Central memory CD8-positive, alpha-beta T cell (primary cell): Measurements from ENCODE around the gene SMYD3.

Experiments used
- ATAC-seq: fragments of 150-1000 bp; cut with Tn5 transposase; replicated peaks from 2 replicates; pipeline ENCODE4 v1.10.0; 2022; ENCODE audit warnings: mild to moderate bottlenecking, moderate FRiP score, moderate number of reproducible peaks; ENCODE audit not compliant: poor library complexity, severe bottlenecking; ENCODE audit errors: extremely low read depth
- DNase-seq, 2 donors: peaks; one replicate each; pipeline ENCODE4 v3.0.0; 2021; ENCODE audit warnings: low spot score in 2 of 2
- H3K27ac Mint-ChIP-seq: one replicate; pipeline ENCODE4 v1.8.0; 2022; ENCODE audit warnings: low read depth, mild to moderate bottlenecking, moderate library complexity, mixed read lengths
- H3K27me3 Mint-ChIP-seq: one replicate; pipeline ENCODE4 v1.8.0; 2022; ENCODE audit warnings: mixed read lengths
- H3K36me3 Mint-ChIP-seq: one replicate; pipeline ENCODE4 v1.8.0; 2022; ENCODE audit warnings: mild to moderate bottlenecking, moderate library complexity, mixed read lengths; ENCODE audit not compliant: insufficient read depth
- H3K4me1 Mint-ChIP-seq: one replicate; pipeline ENCODE4 v1.8.0; 2022; ENCODE audit warnings: mixed read lengths
- H3K4me3 Mint-ChIP-seq: one replicate; pipeline ENCODE4 v1.8.0; 2022; ENCODE audit warnings: mild to moderate bottlenecking, moderate library complexity, mixed read lengths
- H3K9me3 Mint-ChIP-seq: one replicate; pipeline ENCODE4 v1.8.0; 2022; ENCODE audit warnings: mixed read lengths

The SMYD3 gene

DNA sequence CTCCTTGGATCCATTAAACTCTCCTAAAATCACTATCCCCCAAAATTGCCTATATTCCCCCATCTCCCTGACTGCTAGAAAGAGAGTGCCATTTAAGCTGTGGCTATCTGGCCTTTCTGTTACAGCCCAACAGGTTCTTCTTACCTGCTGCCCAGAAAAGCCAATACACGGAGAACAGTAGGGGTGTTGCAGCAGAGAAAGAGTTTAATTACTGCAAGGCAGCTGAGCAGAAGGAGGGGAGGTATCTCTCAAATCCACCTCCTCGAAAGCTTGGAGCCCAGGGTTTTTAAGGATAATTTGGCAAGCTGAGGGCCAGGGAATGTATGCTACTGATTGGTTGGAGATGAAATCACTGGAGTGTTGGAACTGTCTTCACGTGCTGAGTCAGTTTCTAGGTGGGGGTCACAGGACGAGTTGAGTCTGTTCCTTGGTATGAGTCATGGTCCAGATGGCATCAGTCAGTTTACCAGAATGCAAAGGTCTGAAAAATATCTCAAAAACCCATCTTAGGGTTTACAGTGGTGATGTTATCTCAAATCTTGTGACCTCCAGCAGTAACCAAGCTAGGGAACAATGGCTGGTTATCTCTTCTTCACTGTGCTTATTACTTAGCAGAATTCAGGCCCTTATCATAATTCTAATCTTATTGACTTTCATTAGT is 89.8 kb downstream of the SMYD3 start:
- Mint-ChIP-seq H3K27me3 (no peaks in the 10 kb centered on the region), H3K4me3 (no peak overlapping the region), H3K27ac (no peak overlapping the region), H3K36me3 (peaks cover 2% of the 10 kb centered on the region), H3K9me3 (no peaks in the 10 kb centered on the region), H3K4me1 (peaks cover 8% of the 10 kb centered on the region)
- ATAC-seq (no peak), DNase-seq (no peak)

- Mint-ChIP-seq H3K27ac (no peak overlapping the region), H3K4me1 (peaks cover 8% of the 10 kb centered on the region), H3K36me3 (peaks cover 2% of the 10 kb centered on the region), H3K9me3 (peaks cover 6% of the 10 kb centered on the region), H3K4me3 (no peak overlapping the region), H3K27me3 (no peaks in the 10 kb centered on the region)
- DNase-seq (no peak), ATAC-seq (no peak)
Observed at GRCh38 chr1:246416261-246416660, 90.8 kb downstream of the SMYD3 start.

- Mint-ChIP-seq H3K4me3 (no peak overlapping the region), H3K9me3 (peaks cover 6% of the 10 kb centered on the region), H3K27me3 (no peaks in the 10 kb centered on the region), H3K4me1 (peaks cover 8% of the 10 kb centered on the region), H3K36me3 (peaks cover 2% of the 10 kb centered on the region), H3K27ac (no peak overlapping the region)
- DNase-seq = no peak
- ATAC-seq = no peak
Observed at GRCh38 chr1:246415028-246415427, 92.1 kb downstream of the SMYD3 start.

GRCh38 chr1:246413430-246413829 is 93.6 kb downstream of the SMYD3 start:
- H3K9me3 Mint-ChIP-seq = peaks cover 6% of the 10 kb centered on the region
- H3K4me3 Mint-ChIP-seq = no peak overlapping the region
- DNase-seq (no peak), ATAC-seq (no peak)
- H3K27ac Mint-ChIP-seq = no peak overlapping the region
- no peaks in the 10 kb centered on the region for H3K27me3 Mint-ChIP-seq
- peaks cover 2% of the 10 kb centered on the region for H3K36me3 Mint-ChIP-seq
- H3K4me1 Mint-ChIP-seq = no peaks in the 10 kb centered on the region

- no peak overlapping the region for H3K27ac Mint-ChIP-seq
- H3K36me3 Mint-ChIP-seq = no peaks in the 10 kb centered on the region
- H3K4me1 Mint-ChIP-seq = no peaks in the 10 kb centered on the region
- no peak for ATAC-seq
- no peaks in the 10 kb centered on the region for H3K9me3 Mint-ChIP-seq
- no peak overlapping the region for H3K4me3 Mint-ChIP-seq
- no peak for DNase-seq
- H3K27me3 Mint-ChIP-seq = no peaks in the 10 kb centered on the region
Observed at GRCh38 chr1:246404078-246404477, 103.0 kb downstream of the SMYD3 start.

GRCh38 chr1:246398126-246398813 is 108.8 kb downstream of the SMYD3 start:
- Mint-ChIP-seq H3K27ac (no peak overlapping the region), H3K36me3 (no peaks in the 10 kb centered on the region), H3K4me1 (peaks cover 15% of the 10 kb centered on the region), H3K27me3 (no peaks in the 10 kb centered on the region), H3K4me3 (no peak overlapping the region), H3K9me3 (no peaks in the 10 kb centered on the region)
- ATAC-seq (no peak), DNase-seq (no peak)

DNA sequence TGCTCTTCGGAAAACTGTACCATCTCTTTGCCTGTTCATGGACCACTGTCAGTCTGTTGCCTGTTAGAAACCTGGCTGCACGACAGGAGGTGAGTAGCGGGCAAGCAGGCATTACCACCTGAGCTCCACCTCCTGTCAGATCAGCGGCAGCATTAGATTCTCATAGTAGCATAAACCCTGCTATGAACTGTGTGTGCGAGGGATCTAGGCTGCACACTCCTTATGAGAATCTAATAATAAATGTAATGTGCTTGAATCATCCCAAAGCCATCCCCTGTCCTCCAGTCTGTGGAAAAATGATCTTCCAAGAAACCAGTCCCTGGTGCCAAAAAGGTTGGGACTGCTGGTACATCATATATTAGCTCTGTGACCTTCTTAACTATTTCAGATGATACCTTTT is 110.0 kb downstream of the SMYD3 start:
- no peak overlapping the region for H3K27ac Mint-ChIP-seq
- no peak for ATAC-seq
- peaks cover 15% of the 10 kb centered on the region for H3K4me1 Mint-ChIP-seq
- peaks cover 1% of the 10 kb centered on the region for H3K9me3 Mint-ChIP-seq
- DNase-seq = no peak
- no peaks in the 10 kb centered on the region for H3K36me3 Mint-ChIP-seq
- no peak overlapping the region for H3K4me3 Mint-ChIP-seq
- H3K27me3 Mint-ChIP-seq = no peaks in the 10 kb centered on the region

- Mint-ChIP-seq H3K4me3 (no peak overlapping the region), H3K27ac (no peak overlapping the region), H3K9me3 (peaks cover 7% of the 10 kb centered on the region), H3K27me3 (no peaks in the 10 kb centered on the region), H3K36me3 (no peaks in the 10 kb centered on the region), H3K4me1 (peaks cover 15% of the 10 kb centered on the region)
- DNase-seq (no peak), ATAC-seq (no peak)
Observed at GRCh38 chr1:246396322-246396721, 110.8 kb downstream of the SMYD3 start.

GRCh38 chr1:246394121-246394520 is 113.0 kb downstream of the SMYD3 start:
- ATAC-seq = no peak
- Mint-ChIP-seq H3K27me3 (no peaks in the 10 kb centered on the region), H3K27ac (no peak overlapping the region), H3K36me3 (no peaks in the 10 kb centered on the region), H3K4me3 (no peak overlapping the region), H3K9me3 (peaks cover 16% of the 10 kb centered on the region), H3K4me1 (peaks cover 15% of the 10 kb centered on the region)
- no peak for DNase-seq

GRCh38 chr1:246390855-246391254 is 116.2 kb downstream of the SMYD3 start:
- no peaks in the 10 kb centered on the region for H3K36me3 Mint-ChIP-seq
- no peak overlapping the region for H3K4me3 Mint-ChIP-seq
- peaks cover 16% of the 10 kb centered on the region for H3K9me3 Mint-ChIP-seq
- DNase-seq (no peak), ATAC-seq (no peak)
- H3K27me3 Mint-ChIP-seq = no peaks in the 10 kb centered on the region
- peaks cover 9% of the 10 kb centered on the region for H3K4me1 Mint-ChIP-seq
- no peak overlapping the region for H3K27ac Mint-ChIP-seq

GRCh38 chr1:246384616-246385015 is 122.5 kb downstream of the SMYD3 start:
- Mint-ChIP-seq H3K27ac (no peak overlapping the region), H3K36me3 (no peaks in the 10 kb centered on the region), H3K4me1 (peaks cover 5% of the 10 kb centered on the region), H3K4me3 (no peak overlapping the region), H3K27me3 (no peaks in the 10 kb centered on the region), H3K9me3 (no peaks in the 10 kb centered on the region)
- DNase-seq (no peak), ATAC-seq (no peak)

DNA sequence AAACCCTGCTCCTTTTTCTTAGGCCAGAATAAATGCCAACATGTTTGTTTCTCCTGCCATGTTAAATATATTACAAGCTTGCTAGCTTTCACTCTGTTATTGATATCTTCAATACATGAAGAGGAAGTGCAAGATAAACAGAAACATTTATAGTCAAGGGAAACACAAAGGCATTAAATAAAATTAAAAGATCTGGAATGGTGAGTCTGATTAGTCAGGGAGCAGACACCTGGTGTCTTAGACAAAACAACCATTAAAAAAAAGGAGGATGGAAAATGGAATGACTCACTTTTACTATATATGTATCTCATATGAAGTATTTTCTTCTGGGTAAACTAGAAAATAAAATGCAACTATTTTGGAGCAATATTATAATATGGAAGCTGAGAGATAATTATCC is 123.3 kb downstream of the SMYD3 start:
- ATAC-seq (no peak), DNase-seq (no peak)
- Mint-ChIP-seq H3K27ac (no peak overlapping the region), H3K36me3 (no peaks in the 10 kb centered on the region), H3K4me3 (no peak overlapping the region), H3K27me3 (no peaks in the 10 kb centered on the region), H3K4me1 (peaks cover 5% of the 10 kb centered on the region), H3K9me3 (no peaks in the 10 kb centered on the region)

DNA sequence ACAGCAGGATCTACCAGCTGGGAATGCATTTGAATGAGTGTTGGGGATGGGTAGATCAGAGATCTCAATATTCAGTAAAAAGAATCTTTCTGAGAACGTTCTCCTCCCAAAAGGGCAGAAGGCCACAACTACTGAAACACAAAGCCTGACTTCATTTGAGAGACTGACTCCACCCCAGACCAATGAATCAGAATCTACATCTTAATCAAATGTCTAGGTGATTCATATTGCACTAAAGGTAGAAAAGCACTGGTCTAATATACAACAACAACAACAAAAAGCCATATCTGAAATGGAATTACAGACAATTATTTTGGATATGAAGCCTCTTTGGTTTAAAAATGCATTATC is 123.9 kb downstream of the SMYD3 start:
- no peaks in the 10 kb centered on the region for H3K9me3 Mint-ChIP-seq
- no peak for DNase-seq
- no peak overlapping the region for H3K4me3 Mint-ChIP-seq
- H3K27ac Mint-ChIP-seq = no peak overlapping the region
- H3K27me3 Mint-ChIP-seq = no peaks in the 10 kb centered on the region
- ATAC-seq = no peak
- H3K36me3 Mint-ChIP-seq = no peaks in the 10 kb centered on the region
- H3K4me1 Mint-ChIP-seq = peaks cover 5% of the 10 kb centered on the region
